ENCODE data around the gene ZNF644.
A peak's percentile ranks its signal among the peaks of the same experiment; 100 is the strongest.
"Not testable (repeated sequence)": the region's sequence is repeated elsewhere in the genome, so short reads cannot be mapped to it uniquely, and the experiment has no call there.

The ZNF644 gene

GRCh38 chr1:91021686-91022517, at the start of gene ZNF644:
Gene ZNF644 (minus strand): TSS chr1:91022035. CDS start chr1:90982353, 39,682 bp downstream.
- DNase-seq (ENCODE audit: low spot score): peak; percentile 92

- no peak for DNase-seq (ENCODE audit: low spot score)
Observed at GRCh38 chr1:91070298-91070697, 48.5 kb upstream of the ZNF644 start.

- DNase-seq (ENCODE audit: low spot score): no peak
Observed at GRCh38 chr1:91066538-91066937, 44.7 kb upstream of the ZNF644 start.

GRCh38 chr1:91065337-91065736, 43.5 kb upstream of the ZNF644 start:
- no peak for DNase-seq (ENCODE audit: low spot score)

- DNase-seq (ENCODE audit: low spot score): not testable (repeated sequence)
Observed at GRCh38 chr1:91063403-91063802, 41.6 kb upstream of the ZNF644 start.

GRCh38 chr1:91059157-91059556, 37.3 kb upstream of the ZNF644 start:
- no peak for DNase-seq (ENCODE audit: low spot score)

- no peak for DNase-seq (ENCODE audit: low spot score)
Observed at GRCh38 chr1:91057784-91058183, 35.9 kb upstream of the ZNF644 start.

- DNase-seq (ENCODE audit: low spot score): no peak
Observed at GRCh38 chr1:91054780-91055481, 33.1 kb upstream of the ZNF644 start.

- no peak for DNase-seq (ENCODE audit: low spot score)
Observed at GRCh38 chr1:91053630-91054029, 31.8 kb upstream of the ZNF644 start.

GRCh38 chr1:91049551-91049950, 27.7 kb upstream of the ZNF644 start:
- DNase-seq (ENCODE audit: low spot score): not testable (repeated sequence)

GRCh38 chr1:91046766-91047165, 24.9 kb upstream of the ZNF644 start:
- DNase-seq (ENCODE audit: low spot score): no peak

GRCh38 chr1:91045284-91045683, 23.4 kb upstream of the ZNF644 start:
- no peak for DNase-seq (ENCODE audit: low spot score)

- DNase-seq (ENCODE audit: low spot score): not testable (repeated sequence)
Observed at GRCh38 chr1:91044776-91045175, 22.9 kb upstream of the ZNF644 start.

- DNase-seq (ENCODE audit: low spot score): not testable (repeated sequence)
Observed at GRCh38 chr1:91042372-91042771, 20.5 kb upstream of the ZNF644 start.

GRCh38 chr1:91038582-91038981, 16.7 kb upstream of the ZNF644 start:
- DNase-seq (ENCODE audit: low spot score): no peak

GRCh38 chr1:91036894-91037829, 15.3 kb upstream of the ZNF644 start:
- DNase-seq (ENCODE audit: low spot score): no peak

- DNase-seq (ENCODE audit: low spot score): no peak
Observed at GRCh38 chr1:91032349-91032748, 10.5 kb upstream of the ZNF644 start.

- no peak for DNase-seq (ENCODE audit: low spot score)
Observed at GRCh38 chr1:91031081-91031480, 9.2 kb upstream of the ZNF644 start.

GRCh38 chr1:91026777-91027176, 4.9 kb upstream of the ZNF644 start:
- DNase-seq (ENCODE audit: low spot score): no peak

GRCh38 chr1:91026320-91026719, 4.5 kb upstream of the ZNF644 start:
- no peak for DNase-seq (ENCODE audit: low spot score)

- DNase-seq (ENCODE audit: low spot score): no peak
Observed at GRCh38 chr1:91024481-91025119, 2.8 kb upstream of the ZNF644 start.

- DNase-seq (ENCODE audit: low spot score): no peak
Observed at GRCh38 chr1:91022518-91022929, 689 bp upstream of the ZNF644 start.

Measured in CD4-positive, alpha-beta T cell treated with Interleukin-15 for 4 hours (primary cell).